HepG2 (cell line): ENCODE measurements around the gene MVP.

Experiments used
- CEBPB ChIP-seq: IDR thresholded peaks from 2 replicates; pipeline ENCODE4 v1.6.1; 2011; ENCODE audit warnings: low read depth, low read length, improper control_type of control experiment, borderline replicate concordance
- ETV5 ChIP-seq: IDR thresholded peaks from 2 replicates; pipeline ENCODE4 v1.6.1; 2018; ENCODE audit warnings: missing biosample characterization, missing genetic modification reagents, inconsistent platforms, borderline replicate concordance
- KDM1A ChIP-seq: IDR thresholded peaks from 2 replicates; pipeline ENCODE4 v1.6.1; 2016; ENCODE audit warnings: missing compliant biosample characterization
- SMYD3 ChIP-seq: sonication (generic); formaldehyde crosslinking; IDR thresholded peaks from 2 replicates; pipeline ENCODE4 v1.8.1; 2023; ENCODE audit warnings: mild to moderate bottlenecking, missing genetic modification reagents
- ZFP90 ChIP-seq: sonication (generic); formaldehyde crosslinking; IDR thresholded peaks from 2 replicates; pipeline ENCODE4 v1.8.0; 2022; ENCODE audit warnings: missing genetic modification reagents, mild to moderate bottlenecking, inconsistent platforms, borderline replicate concordance
- ZNF264 ChIP-seq: sonication (generic); formaldehyde crosslinking; IDR thresholded peaks from 2 replicates; pipeline ENCODE4 v1.4.0; 2020; ENCODE audit warnings: missing genetic modification reagents

- TF ChIP-seq KDM1A (CRISPR knock-in tag) (no peak), ZNF264 (no peak), ETV5 (CRISPR knock-in tag) (no peak), SMYD3 (CRISPR knock-in tag) (no peak), ZFP90 (CRISPR knock-in tag) (no peak), CEBPB (no peak)
Measured at GRCh38 chr16:29774730-29775129, 45.5 kb upstream of the MVP start.
